C1 segment of cervical spinal cord (tissue), 14 donors: ENCODE results near the gene TADA3.

Source experiments
- DNase-seq, 14 donors: peaks; one replicate each; lab custom pipeline; 2025; lab: John Stamatoyannopoulos, UW

The TADA3 gene

DNA sequence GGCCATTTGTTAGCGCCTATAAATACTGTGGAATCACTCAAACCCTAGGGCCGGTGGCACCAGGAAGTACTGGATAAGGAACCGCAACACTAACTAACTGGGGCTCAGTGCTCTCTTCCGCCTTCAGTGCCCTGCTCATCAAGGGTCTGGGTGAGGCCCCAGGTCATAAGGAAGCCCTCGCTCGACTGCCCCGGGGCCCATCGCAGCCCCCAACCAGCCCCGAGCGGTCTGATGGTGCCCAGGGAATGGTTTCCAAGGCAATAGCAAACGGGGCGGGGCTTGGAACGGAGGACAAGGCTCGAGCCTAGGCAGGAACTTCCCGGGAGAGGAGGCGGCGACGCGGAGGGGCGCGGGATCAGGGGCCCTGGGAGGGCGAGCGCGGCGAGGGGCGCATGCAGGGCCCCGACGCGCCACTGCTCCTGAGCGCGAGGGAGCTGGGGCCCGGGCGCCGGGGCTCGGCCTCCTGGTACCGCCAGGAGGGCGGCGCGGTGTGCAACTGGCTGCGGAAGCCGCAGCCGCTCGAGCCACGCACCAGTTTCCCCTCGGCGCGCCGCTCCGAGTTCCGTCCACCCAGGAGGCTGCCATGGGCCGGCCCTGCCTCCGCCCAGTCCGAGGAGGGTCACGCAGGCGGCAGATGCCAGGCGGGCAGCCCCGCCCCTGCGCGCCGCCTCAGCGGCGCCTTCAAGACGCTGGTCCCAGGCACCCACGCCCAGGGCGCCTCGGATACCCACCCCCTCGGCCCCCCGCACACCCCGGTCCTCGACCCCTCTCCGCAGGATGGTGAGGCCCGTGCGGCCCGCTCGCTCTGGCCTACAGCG is 17.6 kb upstream of the TADA3 start, which contains the start of gene TTLL3:
Gene TTLL3 (plus strand): TSS at position 648 of the 818 bp plus-strand sequence. CDS start 400 bp downstream, outside the sequence.
- peak in 13 of 14 donors; percentile 20 to 70 (median 55) for DNase-seq

DNA sequence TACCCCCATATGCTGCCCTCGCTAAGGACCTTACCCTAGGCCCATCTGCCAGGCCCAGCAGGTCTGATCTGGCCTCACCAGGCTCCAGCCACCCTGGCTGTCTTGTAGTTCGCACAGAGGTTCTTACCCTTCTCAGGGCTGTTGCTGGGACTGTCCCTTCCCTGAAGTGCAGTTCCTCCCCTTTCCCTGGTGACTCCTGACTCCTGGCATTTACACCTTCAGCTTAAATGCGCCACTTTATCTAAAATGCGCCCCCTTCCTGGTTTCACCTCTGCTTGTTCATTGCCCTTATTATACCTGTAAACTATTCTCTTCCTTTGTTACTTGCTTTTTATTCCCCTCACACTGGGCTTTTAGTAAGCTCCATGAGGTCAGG is 17.0 kb upstream of the TADA3 start:
- DNase-seq: peak in 1 of 14 donors; percentile 22

DNA sequence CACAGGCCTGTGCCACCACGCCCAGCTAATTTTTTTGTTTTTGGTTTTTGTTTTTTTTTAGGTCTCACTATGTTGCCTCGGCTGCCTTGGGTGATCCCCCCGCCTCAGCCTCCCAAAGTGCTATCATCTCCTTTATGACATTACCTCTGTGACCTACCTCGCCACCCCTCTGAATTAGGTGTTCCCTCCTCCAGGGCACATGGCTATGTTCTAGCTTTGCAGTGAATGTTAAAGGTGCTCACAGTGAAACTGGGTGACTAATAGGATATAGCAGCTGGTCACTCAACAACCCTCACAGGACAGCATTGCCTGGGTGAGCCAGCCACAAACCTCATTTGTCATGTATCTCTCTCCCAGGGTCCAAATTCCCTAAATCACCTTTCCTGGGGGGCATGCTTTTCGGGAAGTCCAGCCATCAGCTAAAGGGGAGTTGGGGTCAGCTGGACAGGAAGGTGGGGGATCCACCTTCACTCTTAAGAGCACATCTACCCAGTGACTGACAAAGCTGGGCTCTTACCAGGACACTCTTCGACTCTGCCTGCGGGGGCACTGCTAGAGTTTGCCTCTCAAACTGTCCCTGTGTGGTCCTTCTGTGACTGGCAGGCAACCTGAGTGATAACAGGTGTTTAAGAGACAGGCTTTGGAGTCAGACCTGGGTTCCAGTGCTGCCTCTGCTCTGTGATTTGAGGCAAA is 16.2 kb upstream of the TADA3 start:
- DNase-seq: no peak

DNA sequence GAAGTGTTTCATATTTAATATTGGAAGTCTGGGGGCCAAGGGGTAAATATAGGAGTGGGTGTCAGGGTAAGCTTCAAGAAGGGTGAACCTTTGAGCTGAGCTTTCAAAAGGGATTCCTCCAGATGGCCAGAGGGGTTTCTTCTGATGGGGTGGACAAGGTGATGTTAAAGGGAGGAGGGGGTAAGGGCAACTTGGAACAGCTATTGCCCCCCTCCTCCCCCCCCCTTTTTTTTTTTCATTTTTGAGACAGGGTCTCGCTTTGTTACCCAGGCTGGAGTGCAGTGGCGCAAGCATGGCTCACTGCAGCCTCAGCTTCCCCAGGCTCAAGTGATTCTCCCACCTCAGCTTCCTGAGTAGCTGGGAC is 15.7 kb upstream of the TADA3 start:
- no peak for DNase-seq

DNA sequence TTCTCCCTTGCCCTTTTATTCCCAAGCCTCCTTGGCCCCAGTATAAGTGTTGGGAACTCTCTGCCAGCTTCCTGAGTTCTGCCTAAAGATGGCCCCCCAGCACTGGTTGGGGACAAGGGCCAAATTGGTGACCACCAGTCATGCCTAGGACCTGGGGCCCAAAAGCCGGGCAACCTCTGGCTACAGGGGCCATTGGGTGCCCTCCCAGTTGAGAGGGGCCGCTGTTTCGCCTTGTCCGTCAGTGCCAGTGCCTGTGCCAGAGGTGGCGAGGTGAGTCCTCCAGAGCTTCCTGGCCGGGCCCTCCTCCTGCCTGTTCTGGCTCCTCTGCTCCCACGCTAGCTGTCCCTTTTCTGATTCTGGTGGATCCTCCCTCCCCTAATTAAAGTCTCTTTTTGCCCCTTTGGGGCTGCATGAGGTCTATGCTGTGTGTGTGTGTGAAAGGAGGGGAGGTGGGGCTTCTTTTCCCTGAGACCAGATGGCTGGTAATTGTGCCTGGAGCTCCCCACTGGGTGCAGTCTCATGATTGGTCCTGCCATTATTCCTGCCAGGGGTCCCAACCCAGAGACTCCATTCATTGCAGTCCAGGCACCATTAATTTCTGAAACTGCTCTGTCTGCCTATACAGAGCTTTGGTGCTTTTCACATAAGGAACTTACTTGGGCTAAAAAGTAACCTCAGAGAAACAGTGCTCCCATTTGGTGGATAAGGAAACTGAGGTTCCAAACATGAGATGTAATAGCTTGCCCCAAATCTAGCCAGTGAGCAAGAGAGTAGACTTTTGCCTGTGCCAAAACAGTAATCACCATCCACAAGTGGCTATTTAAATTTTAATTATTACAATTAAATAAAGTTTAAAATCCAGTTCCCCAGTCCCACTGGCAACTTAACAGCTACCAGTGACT is 14.7 kb upstream of the TADA3 start:
- no peak for DNase-seq

DNA sequence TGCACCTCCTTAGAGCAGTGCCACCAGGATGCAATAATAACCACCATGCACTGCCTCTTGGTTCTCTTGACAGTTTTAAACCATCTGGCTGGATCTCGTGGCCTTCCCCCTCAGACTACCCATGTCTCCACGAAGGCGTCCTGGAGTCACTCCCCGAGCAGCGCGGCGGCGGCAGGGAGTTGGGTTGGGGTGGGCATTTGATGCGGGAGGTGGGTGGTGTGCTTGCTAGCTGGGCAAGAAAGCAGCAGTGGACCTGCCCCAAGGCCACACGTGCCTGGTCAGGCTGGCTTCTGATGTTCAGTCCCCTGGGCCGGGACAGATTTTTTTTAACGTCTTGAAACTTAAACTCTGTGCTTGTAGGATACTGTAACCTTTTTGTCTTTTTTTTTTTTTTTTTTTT is 13.9 kb upstream of the TADA3 start:
- no peak for DNase-seq

DNA sequence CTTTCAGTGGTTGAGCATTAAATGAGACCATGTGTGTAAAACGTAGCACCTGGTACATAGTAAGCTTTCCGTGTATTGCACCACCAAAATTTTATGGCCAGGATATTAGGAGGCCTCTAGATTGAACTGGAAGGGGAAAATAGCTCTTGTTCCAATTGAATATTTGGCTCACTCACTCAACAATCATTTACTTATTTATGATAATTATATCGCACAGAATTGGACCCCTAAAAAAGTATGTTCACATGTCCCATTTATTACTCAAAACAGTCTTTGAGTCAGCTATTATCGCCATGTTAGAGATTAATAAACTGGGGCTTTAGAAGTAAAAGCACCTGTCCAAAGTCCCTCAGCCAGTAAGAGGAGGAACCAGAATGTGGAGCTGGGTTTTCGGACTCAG is 12.7 kb upstream of the TADA3 start:
- DNase-seq: no peak

DNA sequence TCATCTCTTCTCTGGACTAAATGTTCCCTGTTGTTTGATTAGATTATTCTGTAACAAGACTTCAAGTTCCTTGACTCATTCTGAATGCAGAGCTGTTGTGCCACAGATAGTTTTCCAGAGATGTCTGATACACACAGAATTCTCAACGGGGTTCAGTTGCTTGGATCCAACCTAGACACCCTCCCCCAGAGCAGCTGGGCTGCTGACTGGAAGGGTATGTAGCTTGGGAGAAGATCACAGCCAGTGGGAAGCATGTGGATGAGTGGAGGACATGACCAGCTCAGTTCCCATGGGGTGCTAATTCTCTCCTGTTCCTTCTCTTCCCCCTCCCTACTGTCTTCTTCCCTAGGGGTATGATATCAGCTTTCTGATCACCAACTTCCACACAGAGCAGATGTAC is 11.2 kb upstream of the TADA3 start:
- no peak for DNase-seq

DNA sequence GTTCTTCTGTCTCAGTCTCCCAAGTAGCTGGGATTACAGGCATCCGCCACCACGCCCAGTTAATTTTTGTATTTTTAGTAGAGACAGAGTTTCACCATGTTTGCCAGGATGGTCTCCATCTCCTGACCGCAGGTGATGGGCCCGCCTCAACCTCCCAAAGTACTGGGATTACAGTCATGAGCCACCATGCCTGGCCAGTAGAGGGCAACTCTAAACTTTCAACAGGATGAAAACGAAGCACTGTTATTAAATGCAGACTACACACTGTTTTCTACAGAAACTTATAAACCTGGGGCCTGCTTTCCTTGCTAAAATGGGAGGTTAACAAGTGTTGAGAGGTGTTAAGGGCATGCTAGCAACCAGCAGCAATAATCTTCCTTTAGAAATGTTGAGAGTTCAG is 8.3 kb upstream of the TADA3 start:
- DNase-seq: no peak

DNA sequence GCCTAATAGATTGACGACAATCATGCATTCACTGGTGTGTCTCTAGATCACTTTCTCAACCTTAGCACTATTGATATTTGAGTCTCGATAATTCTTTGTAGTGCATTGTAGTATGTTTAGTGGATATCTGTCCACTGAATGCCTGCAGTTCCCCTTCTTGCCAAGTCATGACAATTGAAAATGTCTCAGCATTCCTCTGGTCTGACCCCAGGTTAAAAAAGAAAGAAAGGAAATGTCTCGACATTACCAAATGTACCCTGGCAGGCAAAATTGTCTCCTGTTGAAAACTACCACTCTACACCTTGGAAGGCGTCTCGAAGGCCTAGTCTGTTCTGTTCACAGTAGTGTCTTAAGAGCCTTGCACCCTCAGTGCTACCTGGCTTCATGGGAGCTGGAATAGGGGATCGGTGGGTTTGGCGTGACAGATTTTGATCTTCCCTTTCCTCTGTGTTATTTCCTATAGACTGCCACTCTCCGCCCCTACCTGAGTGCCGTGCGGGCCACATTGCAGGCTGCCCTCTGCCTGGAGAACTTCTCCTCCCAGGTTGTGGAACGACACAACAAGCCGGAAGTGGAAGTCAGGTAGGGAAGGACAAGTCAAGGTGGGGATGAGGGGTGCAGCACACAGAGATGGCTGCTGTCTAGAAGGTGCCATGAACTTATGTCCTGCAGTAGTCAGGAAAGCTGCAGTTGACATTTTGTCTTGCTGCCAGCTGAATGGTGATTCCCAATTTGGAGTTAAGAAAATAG is 5.1 kb upstream of the TADA3 start:
- no peak for DNase-seq

DNA sequence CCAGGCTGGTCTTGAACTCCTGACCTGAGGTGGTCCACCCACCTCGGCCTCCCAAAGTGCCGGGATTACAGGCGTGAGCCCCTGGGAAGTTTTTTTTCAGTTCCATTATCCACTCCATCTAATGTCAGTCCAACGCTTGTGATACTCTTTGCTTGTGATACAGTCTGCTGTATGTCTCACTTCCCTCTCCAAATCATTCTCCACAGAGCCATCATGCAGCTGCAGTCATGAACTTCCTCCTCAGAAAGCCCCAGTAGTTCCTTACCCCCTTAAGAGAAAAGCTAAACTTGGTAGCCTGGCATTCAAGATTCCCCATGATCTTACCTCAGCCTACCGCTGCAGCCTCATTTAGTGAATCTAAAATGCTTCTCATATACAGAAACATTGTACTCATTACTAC is 2.9 kb upstream of the TADA3 start:
- DNase-seq: no peak

DNA sequence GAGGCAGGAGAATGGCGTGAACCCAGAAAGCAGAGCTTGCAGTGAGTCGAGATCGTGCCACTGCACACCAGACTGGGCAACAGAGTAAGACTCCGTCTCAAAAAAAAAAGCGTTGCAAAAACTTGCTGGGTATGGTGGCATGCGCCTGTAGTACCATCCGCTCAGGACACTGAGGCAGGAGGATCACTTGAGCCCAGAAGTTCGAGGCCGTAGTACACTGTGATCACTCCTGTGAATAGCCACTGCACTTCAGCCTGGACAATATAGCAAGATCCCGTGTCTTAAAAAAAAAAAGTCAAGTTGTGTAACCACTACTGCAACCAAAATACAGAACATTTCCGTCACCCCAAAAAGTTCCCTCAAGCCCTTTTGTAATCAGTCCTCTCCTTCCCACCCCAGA is 2.1 kb upstream of the TADA3 start:
- DNase-seq: no peak

DNA sequence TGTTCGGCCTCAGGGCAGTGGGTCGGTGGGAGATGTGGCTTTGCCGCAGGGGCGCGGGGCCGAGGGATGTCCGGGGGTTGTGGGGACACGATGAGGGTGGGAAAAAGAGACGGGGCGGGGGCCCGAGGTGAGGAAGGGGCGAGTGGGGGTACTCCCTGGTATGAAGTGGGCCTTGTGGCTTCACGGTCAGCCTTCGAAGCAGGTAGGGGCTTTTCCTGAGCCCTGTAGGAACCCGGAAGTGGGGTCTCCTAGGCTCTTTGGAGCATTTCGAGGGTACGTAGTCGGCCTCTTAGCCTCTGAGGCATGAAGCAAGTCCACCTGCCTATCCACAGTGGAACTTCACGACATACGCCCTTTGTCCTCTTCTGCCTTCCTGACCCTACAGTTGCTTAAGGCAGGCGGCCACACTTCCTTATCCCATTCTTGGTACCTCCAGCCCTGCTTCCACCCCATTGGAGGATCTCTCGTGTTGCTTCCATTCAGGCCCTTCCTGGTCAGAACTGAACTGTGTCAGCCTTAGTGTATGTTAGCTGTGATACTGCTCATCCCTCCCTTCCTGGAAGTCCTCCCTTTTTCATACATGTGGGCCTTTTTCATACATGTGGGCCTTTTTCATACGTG is 998 bp upstream of the TADA3 start:
- peak in 1 of 14 donors; percentile 56 for DNase-seq

DNA sequence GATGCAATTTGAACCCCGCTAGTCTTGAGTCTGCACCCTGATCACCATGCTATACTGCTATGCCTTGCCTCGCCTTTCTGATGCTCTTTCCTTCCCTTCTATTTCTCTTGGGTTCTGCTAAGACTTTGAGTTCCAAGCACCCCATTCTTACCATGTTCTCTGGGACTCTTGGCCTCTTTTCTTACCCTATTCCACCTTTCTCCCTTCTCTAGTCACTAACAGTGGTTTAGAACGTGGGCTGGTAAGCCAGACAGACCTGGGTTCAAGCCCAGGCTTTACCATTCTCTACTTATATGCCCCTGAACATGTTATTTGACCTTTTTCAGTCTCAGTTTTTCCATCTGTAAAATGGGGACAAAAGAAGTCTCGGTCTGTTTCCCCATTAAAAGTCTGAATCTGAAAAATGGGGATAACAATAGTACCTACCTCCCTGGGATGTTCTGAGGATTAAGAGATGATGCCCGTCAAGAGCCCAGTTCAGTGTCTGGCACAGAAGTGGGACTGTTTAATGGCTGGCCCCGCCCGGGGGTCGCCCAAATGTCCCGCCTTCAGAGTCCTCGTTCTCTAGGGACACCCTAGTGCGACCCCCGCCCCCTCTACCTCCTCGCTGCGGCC is 376 bp downstream of the TADA3 start:
- DNase-seq: no peak

DNA sequence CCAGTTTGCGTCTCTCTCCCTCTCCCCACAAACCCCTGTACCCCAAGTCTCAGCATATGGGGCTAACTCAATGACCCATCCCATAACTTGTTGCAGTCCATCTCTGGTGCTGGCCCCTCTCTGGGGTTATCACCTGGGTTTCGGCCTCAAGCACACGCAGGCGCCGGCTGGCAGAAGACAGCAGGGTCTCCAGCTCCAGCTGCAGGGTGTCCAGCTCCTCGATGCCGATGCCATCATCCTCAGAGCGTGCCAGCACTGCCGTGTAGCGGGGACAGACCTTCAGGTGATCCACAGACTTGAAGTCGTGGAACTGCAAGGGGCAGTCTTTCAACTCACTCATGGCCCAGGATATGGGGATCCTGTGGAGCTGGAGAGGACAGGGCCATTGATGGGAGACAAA is 1.1 kb downstream of the TADA3 start:
- DNase-seq: no peak

DNA sequence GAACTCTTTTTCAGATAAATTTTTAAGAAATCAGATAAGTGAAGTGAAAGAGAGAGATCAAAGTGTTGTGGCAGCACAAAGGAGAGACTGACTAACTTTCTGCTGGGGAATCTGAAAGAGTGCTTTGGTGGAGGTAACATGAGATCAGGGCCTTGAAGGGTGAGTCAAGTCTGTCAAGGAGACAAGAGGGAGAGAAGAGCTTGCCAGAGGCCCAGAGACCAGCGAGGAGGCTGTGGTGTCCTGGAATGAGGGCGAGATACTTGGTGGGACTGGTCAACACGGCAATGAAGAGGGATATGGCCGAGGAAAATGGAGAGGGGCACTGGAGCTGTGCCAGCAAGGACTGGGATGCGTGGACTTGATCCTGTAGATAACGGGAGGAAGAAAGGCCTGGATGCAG is 4.6 kb downstream of the TADA3 start:
- DNase-seq: no peak

DNA sequence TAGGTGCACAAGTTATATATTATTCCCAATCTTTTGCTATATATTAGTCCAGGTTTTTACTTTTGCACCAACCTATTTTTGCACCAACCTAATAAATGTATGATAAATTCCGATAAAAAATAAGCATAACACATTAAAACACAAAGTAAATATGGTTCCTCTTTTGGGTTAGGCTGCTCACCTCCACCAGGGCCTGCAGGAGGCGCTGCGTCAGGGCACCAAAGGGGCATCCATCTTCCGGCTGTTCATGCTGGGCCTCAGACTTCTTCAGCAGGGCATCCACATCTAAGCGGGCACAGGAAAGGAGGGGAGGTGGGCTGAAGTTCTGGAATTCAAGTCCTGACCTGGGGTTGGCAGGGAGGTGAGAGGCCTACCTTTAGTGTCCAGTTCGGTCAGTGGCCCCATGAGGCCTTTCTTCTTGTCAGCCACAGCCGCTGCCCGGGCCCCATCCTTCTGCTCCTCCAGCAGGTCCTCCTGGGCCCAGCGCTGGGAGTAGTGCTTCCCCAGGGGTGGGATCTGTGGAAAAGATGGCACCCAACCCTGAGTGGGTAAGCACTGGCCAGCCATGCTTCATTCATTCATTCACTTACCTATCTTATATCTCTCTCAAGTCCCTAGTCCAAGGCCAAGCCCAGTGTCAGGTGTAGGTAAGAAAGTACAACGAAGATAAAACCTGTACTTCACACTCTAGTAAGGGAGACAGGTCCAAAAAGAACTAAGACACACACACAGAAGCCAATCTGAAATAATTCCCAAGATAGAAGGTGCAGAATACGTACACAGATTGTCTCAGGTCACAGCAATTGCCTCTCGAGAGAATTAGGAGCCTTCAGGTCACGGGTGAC is 5.2 kb downstream of the TADA3 start:
- no peak for DNase-seq

DNA sequence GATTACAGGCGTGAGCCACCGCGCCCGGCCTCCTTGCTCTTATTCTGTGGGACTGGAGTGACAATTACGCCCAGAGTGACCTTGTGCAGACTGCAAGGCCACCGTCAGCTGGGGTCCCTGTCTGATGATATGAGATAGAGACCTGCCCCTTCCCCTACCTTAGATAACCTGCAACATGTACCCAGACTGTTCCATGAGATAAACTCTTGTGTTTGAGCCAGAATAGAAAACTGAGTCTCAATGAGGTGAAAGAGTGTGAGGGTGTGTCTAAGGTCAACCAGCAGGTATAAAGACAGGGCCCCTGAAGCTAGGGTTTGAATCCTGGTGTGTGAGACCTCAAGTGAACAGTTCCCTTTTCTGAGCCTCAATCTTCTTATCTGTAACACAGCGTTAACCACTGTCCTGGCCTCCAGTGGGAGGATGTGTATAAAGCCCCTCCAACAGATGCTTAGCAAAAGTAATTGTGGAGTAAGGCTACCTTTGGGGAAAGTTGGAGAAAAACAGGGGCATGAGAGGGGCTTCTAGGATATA is 6.0 kb downstream of the TADA3 start:
- DNase-seq: no peak

DNA sequence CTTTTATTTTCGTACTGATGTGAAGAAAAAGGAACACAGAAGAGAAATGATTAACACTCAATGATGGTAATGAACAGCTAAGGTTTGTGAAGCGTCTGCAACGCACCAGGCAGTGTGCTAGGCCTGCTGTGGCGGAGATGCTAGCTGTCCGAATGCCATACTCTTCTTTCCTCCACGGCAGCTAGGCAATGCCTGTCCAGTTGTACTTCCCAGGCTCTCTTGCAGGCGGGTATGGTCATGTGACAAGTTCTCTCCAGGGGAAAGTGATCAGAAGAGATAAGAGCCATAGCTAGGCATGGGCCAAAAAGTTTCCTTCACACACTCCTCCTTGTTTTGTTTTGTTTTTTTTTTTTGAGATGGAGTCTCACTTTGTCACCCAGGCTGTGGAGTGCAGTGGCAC is 6.7 kb downstream of the TADA3 start:
- no peak for DNase-seq
